Hypothalamus (tissue), 51 donors: ENCODE measurements around the gene EDN2.
A peak's percentile ranks its signal among the peaks of the same experiment; 100 is the strongest.

Experiments
- DNase-seq, 51 donors: peaks; one replicate each; lab custom pipeline; 2025; lab: John Stamatoyannopoulos, UW

The EDN2 gene

GRCh38 chr1:41446851-41447610 is 37.5 kb downstream of the EDN2 start:
- DNase-seq, result no peak

DNA sequence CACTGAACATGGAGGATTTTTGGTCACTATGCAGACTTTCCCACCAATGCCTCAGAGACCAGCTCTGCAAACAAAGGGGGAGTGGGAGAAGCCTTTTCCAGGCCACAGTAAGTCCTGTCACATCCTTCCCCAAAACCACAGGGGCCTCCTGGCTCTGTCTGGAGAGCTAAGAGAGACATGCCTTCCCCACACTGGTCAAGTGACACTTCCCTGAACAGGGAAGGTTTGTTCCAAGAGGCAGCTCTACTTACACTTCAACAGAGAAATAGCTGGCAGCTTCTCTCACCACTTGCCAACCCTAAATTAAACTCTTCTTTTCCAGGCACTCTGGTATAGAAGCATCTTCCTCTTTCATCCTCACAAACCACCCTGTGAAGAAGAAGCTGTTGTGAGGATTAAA is 39.7 kb downstream of the EDN2 start:
- no peak for DNase-seq

- no peak for DNase-seq
These were observed 40.2 kb downstream of the EDN2 start for GRCh38 chr1:41444246-41444645.

DNA sequence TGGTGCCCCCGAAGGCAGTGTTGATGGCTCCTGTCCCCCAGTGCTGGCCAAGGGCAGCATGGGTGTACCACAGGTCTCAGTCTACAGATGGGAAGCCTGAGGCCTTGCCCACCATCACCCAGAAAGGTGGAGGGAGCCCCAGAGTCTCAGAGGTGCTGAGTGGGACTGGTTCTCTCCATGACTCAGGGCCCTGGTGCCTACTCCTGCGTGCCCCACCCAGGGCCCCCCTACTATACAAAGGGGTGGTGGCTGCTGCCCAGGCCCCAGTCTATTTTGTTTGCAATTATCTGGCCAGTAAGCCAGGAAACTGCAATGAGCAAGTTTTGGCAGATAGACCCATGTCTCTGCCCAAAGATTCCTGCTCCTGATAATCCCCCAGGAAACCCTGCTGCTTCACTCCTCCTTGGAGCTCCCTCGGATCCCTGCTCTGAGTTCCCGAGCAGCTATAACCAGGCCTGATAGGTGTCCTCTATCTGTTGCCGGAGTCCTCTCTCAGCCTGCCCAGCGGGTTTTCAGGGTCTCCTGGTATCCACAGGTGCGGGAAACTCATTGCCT is 41.7 kb downstream of the EDN2 start:
- no peak for DNase-seq

GRCh38 chr1:41440321-41441085 is 44.0 kb downstream of the EDN2 start:
- DNase-seq, result no peak

- DNase-seq, result no peak
These were observed 45.2 kb downstream of the EDN2 start for GRCh38 chr1:41439234-41439633.

DNA sequence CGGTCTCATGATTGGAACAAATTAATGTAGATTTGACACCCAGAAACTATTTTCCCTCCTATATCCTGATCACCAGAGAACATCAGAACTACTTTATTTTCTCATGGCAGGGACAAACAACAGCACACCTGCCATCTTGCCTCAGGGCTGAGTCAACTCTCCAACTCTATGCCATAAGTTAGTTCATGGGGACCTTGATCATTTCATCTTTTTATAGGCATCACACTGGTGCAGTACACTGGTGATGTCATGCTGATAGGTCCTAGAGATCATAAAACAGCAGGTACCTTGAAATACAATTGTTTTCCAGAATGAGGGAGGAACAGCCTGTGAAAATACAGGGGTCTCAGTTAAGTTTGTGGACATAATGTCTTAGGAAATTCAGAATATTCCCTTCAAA is 45.8 kb downstream of the EDN2 start:
- DNase-seq, result no peak

DNA sequence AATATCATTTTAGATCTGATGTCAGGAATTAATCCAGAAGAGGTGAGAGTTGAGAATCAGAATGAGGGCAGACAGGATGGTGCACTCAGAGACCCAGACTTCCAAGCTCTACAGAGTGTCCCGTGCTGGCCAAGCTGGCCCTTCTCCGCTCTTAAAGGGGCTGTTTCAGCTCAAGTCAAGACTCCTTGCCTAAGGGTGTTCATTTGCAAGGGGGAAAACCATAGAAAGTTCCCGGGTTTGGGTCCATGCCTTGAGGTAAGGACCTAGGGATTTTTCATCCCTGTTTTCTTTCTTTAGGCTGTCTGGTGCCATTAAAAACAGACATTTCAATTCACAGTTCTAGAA is 47.5 kb downstream of the EDN2 start:
- no peak for DNase-seq

GRCh38 chr1:41436281-41437010 is 48.0 kb downstream of the EDN2 start:
- no peak for DNase-seq

DNA sequence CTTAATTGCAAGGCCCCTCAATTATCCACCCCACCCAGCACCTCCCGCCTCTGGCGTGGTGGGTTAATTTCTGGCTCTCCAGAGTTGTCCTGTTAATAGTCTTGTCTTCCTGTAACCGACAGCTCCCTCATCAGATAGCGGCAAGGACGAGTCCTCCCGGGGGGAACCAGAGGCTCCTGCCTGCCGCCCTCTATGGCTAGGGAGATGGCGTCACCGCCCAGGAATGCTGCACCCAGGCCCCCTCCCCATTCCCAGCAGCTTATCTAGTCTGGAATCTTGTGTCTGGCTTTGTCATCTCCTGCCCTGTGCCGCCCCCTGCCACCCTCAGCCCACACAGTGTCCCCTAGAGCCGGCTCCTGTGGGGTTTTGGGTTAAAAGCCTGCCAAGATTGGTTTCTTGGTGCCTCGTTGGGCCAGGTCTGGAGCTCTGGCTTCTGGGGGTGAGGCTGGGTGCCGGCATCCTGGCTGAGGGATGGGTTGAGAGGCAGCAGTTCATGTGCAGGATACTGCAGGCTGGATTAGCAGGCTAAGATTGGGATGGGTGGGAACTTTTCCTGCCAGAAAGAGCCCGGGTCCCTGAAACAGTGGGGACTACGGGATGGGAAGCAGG is 48.8 kb downstream of the EDN2 start:
- no peak for DNase-seq

DNA sequence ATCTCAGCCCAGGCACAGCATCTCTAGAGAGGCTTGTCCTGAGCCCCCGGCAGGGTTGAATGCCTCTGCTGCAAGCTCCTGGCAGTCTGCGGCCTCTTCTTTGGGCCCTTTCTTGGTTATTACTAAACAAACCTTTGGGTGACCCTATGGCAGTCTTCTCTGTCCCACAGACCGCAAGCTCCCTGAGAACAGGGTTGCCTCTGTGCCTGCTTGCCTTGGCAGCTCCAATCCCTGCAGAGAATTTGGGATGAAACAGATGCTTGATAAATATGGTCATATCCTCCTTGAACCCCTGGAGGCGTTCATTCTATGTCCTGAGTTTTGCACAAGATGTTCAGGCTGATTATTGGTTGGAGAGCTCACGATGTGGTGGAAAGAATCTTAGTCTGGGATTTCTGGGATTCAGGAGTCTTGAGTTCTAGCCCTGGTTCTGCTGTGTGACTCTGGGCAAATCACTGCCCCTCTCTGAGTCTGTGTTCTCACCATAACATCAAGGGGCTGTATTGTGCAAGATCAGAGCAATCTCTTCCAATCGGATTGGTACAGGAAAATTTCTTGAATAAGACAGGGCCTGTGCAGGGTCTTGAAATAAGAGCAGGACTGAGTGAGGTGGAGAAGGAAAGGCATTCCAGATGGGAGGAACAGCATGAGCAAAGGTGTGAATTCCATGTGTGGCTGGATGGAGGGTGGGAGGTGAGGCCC is 49.6 kb downstream of the EDN2 start:
- DNase-seq, result no peak

GRCh38 chr1:41434306-41434705 is 50.2 kb downstream of the EDN2 start:
- no peak for DNase-seq

- no peak for DNase-seq
These were observed 51.0 kb downstream of the EDN2 start for GRCh38 chr1:41433501-41433900.

GRCh38 chr1:41432481-41433280 is 51.8 kb downstream of the EDN2 start:
- DNase-seq, result peak in 50 of 51 donors; percentile 15 to 91 (median 77)

- peak in 2 of 51 donors; percentile 7 to 9 for DNase-seq
These were observed 52.8 kb downstream of the EDN2 start for GRCh38 chr1:41431490-41432350.

GRCh38 chr1:41430582-41430981 is 53.9 kb downstream of the EDN2 start:
- DNase-seq, result no peak

GRCh38 chr1:41430069-41430468 is 54.4 kb downstream of the EDN2 start:
- DNase-seq, result no peak

DNA sequence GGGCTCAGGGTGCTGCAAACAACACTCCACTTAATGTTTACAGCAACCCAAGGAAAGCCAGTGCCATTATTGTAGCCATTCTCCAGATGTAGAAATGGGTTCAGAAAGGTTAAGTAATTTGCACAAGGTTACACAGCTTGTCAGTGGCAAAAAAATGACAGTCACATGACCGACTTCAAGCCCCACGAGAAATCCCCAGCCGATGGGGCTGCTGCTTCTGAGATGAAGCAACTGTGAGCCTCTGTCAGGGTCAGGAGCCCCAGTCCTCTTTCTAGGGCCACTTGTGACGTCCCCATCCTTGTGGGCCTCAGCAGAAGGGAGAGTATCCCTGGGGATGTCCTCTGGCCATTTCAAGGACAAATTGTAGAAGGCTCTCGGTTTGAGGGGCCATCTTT is 54.8 kb downstream of the EDN2 start:
- no peak for DNase-seq
